Measurements from ENCODE around the gene RNPC3. TPM values are rescaled to one million over a fixed set of nuclear protein-coding genes. Genes with fewer than 3 reads are reported as not detected.

RNPC3 gene
- total and polyA plus RNA-seq, 2 experiments from 2014 or later = 13.4 to 38.2 TPM

DNA sequence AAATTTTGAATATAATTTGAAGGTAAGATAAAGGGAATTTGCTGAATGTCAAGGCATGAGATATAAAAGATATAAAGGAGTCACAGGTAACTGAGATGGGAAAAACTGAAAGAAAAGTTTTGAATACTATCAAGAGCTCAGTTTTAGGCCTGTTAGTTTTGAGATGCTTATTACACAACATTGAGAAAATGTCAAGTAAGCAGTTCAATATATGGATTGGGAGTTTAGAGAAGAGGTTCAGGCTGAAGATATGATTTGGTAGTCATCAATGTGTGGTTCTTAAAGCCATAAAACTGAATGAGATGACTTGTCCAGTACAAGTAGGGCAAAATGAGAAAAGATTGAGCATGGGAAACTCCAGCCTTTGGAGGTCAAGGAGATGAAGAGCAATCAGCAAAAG is 4.7 kb upstream of the RNPC3 start:
- Histone ChIP-seq H3F3A (replicated peaks; ENCODE audit: low read depth) (no peaks in the 10 kb centered on the region), H3K79me2 (replicated peaks; ENCODE audit: insufficient read depth) (no peaks in the 10 kb centered on the region), H4K20me1 (replicated peaks; ENCODE audit: insufficient read depth) (no peaks in the 10 kb centered on the region), H3K4me3 (no peak overlapping the region), H3K4me1 (ENCODE audit: insufficient read depth) (no peaks in the 10 kb centered on the region), H3K9me2 (ENCODE audit: insufficient read depth) (no peaks in the 10 kb centered on the region), H2AFZ (no peak overlapping the region), H3K27me3 (ENCODE audit: insufficient read depth) (no peaks in the 10 kb centered on the region), H3K27ac (ENCODE audit: low read depth) (no peak overlapping the region), H3K36me3 (ENCODE audit: insufficient read depth) (no peaks in the 10 kb centered on the region), H3K4me2 (no peak overlapping the region)
- Mint-ChIP-seq H3K4me1 (peaks cover 2% of the 10 kb centered on the region; the same call in 2 of the 3 replicates), H3K27ac (no peak overlapping the region), H3K4me3 (no peak overlapping the region), H3K36me3 (ENCODE audit: low read depth) (peaks cover 3% of the 10 kb centered on the region; the same call in 1 of the 3 replicates), H3K27me3 (ENCODE audit: insufficient read depth, low read depth, poor library complexity) (peaks cover 5% of the 10 kb centered on the region), H3K9me3 (no peaks in the 10 kb centered on the region; the same call in 2 of the 3 replicates)
- ATAC-seq (no peak), DNase-seq (ENCODE audit: low spot score) (no peak)
- TF ChIP-seq NANOG (IDR thresholded peaks at IDR 0.05; ENCODE audit: borderline replicate concordance) = no peak
- TF ChIP-seq STAT1 (IDR thresholded peaks at IDR 0.05; ENCODE audit: unreplicated experiment) = no peak
- TF ChIP-seq CREB1 (CRISPR knock-in tag; IDR thresholded peaks at IDR 0.05; ENCODE audit: low read depth) = no peak
- TF ChIP-seq, protein P1, sequence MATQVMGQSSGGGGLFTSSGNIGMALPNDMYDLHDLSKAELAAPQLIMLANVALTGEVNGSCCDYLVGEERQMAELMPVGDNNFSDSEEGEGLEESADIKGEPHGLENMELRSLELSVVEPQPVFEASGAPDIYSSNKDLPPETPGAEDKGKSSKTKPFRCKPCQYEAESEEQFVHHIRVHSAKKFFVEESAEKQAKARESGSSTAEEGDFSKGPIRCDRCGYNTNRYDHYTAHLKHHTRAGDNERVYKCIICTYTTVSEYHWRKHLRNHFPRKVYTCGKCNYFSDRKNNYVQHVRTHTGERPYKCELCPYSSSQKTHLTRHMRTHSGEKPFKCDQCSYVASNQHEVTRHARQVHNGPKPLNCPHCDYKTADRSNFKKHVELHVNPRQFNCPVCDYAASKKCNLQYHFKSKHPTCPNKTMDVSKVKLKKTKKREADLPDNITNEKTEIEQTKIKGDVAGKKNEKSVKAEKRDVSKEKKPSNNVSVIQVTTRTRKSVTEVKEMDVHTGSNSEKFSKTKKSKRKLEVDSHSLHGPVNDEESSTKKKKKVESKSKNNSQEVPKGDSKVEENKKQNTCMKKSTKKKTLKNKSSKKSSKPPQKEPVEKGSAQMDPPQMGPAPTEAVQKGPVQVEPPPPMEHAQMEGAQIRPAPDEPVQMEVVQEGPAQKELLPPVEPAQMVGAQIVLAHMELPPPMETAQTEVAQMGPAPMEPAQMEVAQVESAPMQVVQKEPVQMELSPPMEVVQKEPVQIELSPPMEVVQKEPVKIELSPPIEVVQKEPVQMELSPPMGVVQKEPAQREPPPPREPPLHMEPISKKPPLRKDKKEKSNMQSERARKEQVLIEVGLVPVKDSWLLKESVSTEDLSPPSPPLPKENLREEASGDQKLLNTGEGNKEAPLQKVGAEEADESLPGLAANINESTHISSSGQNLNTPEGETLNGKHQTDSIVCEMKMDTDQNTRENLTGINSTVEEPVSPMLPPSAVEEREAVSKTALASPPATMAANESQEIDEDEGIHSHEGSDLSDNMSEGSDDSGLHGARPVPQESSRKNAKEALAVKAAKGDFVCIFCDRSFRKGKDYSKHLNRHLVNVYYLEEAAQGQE (IDR thresholded peaks at IDR 0.05; ENCODE audit: unreplicated experiment) = no peak
- TF ChIP-seq JUNB (IDR thresholded peaks at IDR 0.05; ENCODE audit: unreplicated experiment) = no peak
- TF ChIP-seq, protein P2, sequence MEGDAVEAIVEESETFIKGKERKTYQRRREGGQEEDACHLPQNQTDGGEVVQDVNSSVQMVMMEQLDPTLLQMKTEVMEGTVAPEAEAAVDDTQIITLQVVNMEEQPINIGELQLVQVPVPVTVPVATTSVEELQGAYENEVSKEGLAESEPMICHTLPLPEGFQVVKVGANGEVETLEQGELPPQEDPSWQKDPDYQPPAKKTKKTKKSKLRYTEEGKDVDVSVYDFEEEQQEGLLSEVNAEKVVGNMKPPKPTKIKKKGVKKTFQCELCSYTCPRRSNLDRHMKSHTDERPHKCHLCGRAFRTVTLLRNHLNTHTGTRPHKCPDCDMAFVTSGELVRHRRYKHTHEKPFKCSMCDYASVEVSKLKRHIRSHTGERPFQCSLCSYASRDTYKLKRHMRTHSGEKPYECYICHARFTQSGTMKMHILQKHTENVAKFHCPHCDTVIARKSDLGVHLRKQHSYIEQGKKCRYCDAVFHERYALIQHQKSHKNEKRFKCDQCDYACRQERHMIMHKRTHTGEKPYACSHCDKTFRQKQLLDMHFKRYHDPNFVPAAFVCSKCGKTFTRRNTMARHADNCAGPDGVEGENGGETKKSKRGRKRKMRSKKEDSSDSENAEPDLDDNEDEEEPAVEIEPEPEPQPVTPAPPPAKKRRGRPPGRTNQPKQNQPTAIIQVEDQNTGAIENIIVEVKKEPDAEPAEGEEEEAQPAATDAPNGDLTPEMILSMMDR (conservative IDR thresholded peaks at IDR 0.05; ENCODE audit: low read depth in 2 of 2) = no peak
- TF ChIP-seq, protein P3, sequence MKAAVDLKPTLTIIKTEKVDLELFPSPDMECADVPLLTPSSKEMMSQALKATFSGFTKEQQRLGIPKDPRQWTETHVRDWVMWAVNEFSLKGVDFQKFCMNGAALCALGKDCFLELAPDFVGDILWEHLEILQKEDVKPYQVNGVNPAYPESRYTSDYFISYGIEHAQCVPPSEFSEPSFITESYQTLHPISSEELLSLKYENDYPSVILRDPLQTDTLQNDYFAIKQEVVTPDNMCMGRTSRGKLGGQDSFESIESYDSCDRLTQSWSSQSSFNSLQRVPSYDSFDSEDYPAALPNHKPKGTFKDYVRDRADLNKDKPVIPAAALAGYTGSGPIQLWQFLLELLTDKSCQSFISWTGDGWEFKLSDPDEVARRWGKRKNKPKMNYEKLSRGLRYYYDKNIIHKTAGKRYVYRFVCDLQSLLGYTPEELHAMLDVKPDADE (IDR thresholded peaks at IDR 0.05) = no peak
- TF ChIP-seq EZH2phosphoT487 (IDR thresholded peaks at IDR 0.05; ENCODE audit: unreplicated experiment) = no peak
- no peak for TF ChIP-seq POLR2AphosphoS5 (IDR thresholded peaks at IDR 0.05; ENCODE audit: low read depth)
- no peak for TF ChIP-seq ZNF331 (CRISPR knock-in tag; IDR thresholded peaks at IDR 0.05; ENCODE audit: low read depth)
- TF ChIP-seq EZH2 (IDR thresholded peaks at IDR 0.05; ENCODE audit: low read depth, unreplicated experiment) = no peak
- TF ChIP-seq ZNF114 (CRISPR knock-in tag; IDR thresholded peaks at IDR 0.05) = no peak
- TF ChIP-seq, protein P4, sequence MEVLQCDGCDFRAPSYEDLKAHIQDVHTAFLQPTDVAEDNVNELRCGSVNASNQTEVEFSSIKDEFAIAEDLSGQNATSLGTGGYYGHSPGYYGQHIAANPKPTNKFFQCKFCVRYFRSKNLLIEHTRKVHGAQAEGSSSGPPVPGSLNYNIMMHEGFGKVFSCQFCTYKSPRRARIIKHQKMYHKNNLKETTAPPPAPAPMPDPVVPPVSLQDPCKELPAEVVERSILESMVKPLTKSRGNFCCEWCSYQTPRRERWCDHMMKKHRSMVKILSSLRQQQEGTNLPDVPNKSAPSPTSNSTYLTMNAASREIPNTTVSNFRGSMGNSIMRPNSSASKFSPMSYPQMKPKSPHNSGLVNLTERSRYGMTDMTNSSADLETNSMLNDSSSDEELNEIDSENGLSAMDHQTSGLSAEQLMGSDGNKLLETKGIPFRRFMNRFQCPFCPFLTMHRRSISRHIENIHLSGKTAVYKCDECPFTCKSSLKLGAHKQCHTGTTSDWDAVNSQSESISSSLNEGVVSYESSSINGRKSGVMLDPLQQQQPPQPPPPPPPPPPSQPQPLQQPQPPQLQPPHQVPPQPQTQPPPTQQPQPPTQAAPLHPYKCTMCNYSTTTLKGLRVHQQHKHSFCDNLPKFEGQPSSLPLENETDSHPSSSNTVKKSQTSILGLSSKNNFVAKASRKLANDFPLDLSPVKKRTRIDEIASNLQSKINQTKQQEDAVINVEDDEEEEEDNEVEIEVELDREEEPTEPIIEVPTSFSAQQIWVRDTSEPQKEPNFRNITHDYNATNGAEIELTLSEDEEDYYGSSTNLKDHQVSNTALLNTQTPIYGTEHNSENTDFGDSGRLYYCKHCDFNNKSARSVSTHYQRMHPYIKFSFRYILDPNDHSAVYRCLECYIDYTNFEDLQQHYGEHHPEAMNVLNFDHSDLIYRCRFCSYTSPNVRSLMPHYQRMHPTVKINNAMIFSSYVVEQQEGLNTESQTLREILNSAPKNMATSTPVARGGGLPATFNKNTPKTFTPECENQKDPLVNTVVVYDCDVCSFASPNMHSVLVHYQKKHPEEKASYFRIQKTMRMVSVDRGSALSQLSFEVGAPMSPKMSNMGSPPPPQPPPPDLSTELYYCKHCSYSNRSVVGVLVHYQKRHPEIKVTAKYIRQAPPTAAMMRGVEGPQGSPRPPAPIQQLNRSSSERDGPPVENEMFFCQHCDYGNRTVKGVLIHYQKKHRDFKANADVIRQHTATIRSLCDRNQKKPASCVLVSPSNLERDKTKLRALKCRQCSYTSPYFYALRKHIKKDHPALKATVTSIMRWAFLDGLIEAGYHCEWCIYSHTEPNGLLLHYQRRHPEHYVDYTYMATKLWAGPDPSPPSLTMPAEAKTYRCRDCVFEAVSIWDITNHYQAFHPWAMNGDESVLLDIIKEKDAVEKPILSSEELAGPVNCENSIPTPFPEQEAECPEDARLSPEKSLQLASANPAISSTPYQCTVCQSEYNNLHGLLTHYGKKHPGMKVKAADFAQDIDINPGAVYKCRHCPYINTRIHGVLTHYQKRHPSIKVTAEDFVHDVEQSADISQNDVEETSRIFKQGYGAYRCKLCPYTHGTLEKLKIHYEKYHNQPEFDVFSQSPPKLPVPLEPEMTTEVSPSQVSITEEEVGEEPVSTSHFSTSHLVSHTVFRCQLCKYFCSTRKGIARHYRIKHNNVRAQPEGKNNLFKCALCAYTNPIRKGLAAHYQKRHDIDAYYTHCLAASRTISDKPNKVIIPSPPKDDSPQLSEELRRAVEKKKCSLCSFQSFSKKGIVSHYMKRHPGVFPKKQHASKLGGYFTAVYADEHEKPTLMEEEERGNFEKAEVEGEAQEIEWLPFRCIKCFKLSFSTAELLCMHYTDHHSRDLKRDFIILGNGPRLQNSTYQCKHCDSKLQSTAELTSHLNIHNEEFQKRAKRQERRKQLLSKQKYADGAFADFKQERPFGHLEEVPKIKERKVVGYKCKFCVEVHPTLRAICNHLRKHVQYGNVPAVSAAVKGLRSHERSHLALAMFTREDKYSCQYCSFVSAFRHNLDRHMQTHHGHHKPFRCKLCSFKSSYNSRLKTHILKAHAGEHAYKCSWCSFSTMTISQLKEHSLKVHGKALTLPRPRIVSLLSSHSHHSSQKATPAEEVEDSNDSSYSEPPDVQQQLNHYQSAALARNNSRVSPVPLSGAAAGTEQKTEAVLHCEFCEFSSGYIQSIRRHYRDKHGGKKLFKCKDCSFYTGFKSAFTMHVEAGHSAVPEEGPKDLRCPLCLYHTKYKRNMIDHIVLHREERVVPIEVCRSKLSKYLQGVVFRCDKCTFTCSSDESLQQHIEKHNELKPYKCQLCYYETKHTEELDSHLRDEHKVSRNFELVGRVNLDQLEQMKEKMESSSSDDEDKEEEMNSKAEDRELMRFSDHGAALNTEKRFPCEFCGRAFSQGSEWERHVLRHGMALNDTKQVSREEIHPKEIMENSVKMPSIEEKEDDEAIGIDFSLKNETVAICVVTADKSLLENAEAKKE (CRISPR knock-in tag; IDR thresholded peaks at IDR 0.05) = no peak
